Ishikawa (cell line): ENCODE measurements around the gene PILRB.

Source experiments
- CEBPB ChIP-seq: IDR thresholded peaks from 2 replicates; pipeline ENCODE4 v1.6.1; 2012
- CREB1 ChIP-seq: IDR thresholded peaks from 2 replicates; pipeline ENCODE4 v1.6.1; 2012; ENCODE audit warnings: low read depth
- EGR1 ChIP-seq: IDR thresholded peaks from 2 replicates; pipeline ENCODE4 v1.6.1; 2012
- EP300 ChIP-seq: IDR thresholded peaks from 2 replicates; pipeline ENCODE4 v1.6.1; 2012; ENCODE audit warnings: borderline replicate concordance
- FOXM1 ChIP-seq: IDR thresholded peaks from 2 replicates; pipeline ENCODE4 v1.6.1; 2012; ENCODE audit warnings: low read depth, borderline replicate concordance
- MAX ChIP-seq: IDR thresholded peaks from 2 replicates; pipeline ENCODE4 v1.6.1; 2012
- NFIC ChIP-seq: IDR thresholded peaks from 2 replicates; pipeline ENCODE4 v1.6.1; 2012
- RAD21 ChIP-seq: IDR thresholded peaks from 2 replicates; pipeline ENCODE4 v1.6.1; 2012; ENCODE audit warnings: low read depth
- TAF1 ChIP-seq: IDR thresholded peaks from 2 replicates; pipeline ENCODE4 v1.6.1; 2012; ENCODE audit warnings: low read depth, mild to moderate bottlenecking
- TCF12 ChIP-seq: IDR thresholded peaks from 2 replicates; pipeline ENCODE4 v1.6.1; 2012; ENCODE audit warnings: low read depth
- TEAD4 ChIP-seq: IDR thresholded peaks from 2 replicates; pipeline ENCODE4 v1.6.1; 2012
- YY1 ChIP-seq: IDR thresholded peaks from 2 replicates; pipeline ENCODE4 v1.6.1; 2012; ENCODE audit warnings: low read depth
- ZBTB7A ChIP-seq: IDR thresholded peaks from 2 replicates; pipeline ENCODE4 v1.6.1; 2012; ENCODE audit warnings: low read depth
- TF ChIP-seq, protein P1 (sequence below): IDR thresholded peaks from 2 replicates; pipeline ENCODE4 v1.6.1; 2012
- TF ChIP-seq, protein P2 (sequence below): IDR thresholded peaks from 2 replicates; pipeline ENCODE4 v1.6.1; 2012; ENCODE audit warnings: low read depth, mild to moderate bottlenecking

Gene PILRB

GRCh38 chr7:100358027-100358856 is at the start of gene PILRB:
Gene PILRB, plus strand, starts transcription at chr7:100358117. Its CDS starts 186 bp downstream, at chr7:100358303.
- TF ChIP-seq ZBTB7A (no peak), TCF12 (no peak), YY1 (no peak), MAX (no peak), CEBPB (no peak), RAD21 (no peak), CREB1 (no peak), FOXM1 (no peak), TEAD4 (no peak), EGR1 (no peak), EP300 (no peak), TAF1 (no peak), NFIC (no peak)
- TF ChIP-seq, protein P1, sequence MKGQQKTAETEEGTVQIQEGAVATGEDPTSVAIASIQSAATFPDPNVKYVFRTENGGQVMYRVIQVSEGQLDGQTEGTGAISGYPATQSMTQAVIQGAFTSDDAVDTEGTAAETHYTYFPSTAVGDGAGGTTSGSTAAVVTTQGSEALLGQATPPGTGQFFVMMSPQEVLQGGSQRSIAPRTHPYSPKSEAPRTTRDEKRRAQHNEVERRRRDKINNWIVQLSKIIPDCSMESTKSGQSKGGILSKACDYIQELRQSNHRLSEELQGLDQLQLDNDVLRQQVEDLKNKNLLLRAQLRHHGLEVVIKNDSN, result no peak
- TF ChIP-seq, protein P2, sequence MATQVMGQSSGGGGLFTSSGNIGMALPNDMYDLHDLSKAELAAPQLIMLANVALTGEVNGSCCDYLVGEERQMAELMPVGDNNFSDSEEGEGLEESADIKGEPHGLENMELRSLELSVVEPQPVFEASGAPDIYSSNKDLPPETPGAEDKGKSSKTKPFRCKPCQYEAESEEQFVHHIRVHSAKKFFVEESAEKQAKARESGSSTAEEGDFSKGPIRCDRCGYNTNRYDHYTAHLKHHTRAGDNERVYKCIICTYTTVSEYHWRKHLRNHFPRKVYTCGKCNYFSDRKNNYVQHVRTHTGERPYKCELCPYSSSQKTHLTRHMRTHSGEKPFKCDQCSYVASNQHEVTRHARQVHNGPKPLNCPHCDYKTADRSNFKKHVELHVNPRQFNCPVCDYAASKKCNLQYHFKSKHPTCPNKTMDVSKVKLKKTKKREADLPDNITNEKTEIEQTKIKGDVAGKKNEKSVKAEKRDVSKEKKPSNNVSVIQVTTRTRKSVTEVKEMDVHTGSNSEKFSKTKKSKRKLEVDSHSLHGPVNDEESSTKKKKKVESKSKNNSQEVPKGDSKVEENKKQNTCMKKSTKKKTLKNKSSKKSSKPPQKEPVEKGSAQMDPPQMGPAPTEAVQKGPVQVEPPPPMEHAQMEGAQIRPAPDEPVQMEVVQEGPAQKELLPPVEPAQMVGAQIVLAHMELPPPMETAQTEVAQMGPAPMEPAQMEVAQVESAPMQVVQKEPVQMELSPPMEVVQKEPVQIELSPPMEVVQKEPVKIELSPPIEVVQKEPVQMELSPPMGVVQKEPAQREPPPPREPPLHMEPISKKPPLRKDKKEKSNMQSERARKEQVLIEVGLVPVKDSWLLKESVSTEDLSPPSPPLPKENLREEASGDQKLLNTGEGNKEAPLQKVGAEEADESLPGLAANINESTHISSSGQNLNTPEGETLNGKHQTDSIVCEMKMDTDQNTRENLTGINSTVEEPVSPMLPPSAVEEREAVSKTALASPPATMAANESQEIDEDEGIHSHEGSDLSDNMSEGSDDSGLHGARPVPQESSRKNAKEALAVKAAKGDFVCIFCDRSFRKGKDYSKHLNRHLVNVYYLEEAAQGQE, result no peak

- peak; percentile 48; the same call in 1 of the 2 replicates for TF ChIP-seq TCF12
- TF ChIP-seq TEAD4, result peak; percentile 44; the same call in 1 of the 2 replicates
- TF ChIP-seq NFIC, result 0 out of 2 replicates have a peak, but pooled peaks have one; percentile 14
- TF ChIP-seq YY1, result peak; percentile 6; the same call in 1 of the 2 replicates
- TF ChIP-seq MAX, result peak; percentile 75
- TF ChIP-seq TAF1, result peak; percentile 78; the same call in 1 of the 2 replicates
- peak; percentile 75; the same call in 1 of the 2 replicates for TF ChIP-seq CREB1
- TF ChIP-seq FOXM1, result peak; percentile 50; the same call in 1 of the 2 replicates
- TF ChIP-seq EP300, result peak; percentile 26; the same call in 1 of the 2 replicates
These were observed 22.1 kb upstream of the PILRB start for GRCh38 chr7:100335566-100336466.

DNA sequence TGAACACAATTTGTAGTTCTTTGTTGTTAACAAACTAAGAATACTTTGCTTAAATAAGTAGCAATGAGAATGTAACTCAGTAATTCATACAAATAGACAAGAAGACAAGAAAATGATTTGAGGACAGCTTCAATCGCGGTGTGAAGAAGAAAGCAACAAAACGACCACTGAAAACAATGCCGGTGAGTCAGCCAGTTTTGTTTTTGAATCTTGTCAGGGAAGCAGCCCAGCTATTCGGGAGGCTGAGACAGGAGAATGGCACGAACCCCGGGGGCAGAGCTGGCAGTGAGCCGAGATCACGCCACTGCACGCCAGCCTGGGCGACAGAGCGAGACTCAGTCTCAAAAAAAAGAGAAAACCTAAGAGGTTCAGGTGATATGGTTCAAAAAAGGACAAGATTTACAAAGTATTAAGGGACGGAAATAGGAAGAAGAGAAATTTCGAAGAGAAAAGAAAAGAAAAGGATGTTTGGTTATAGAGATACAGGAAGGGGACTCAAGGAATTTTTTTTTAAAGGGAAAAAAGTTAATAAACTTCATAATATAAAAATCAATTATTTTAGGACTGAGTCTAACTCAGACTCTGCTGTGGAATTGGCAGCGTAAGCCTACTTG is 19.7 kb upstream of the PILRB start:
- TF ChIP-seq EP300 (peak; percentile 31; the same call in 1 of the 2 replicates), NFIC (peak; percentile 69), TEAD4 (0 out of 2 replicates have a peak, but pooled peaks have one; percentile 23)

- TF ChIP-seq ZBTB7A (no peak), TEAD4 (no peak), YY1 (no peak), CEBPB (no peak), TAF1 (no peak), FOXM1 (no peak), EGR1 (no peak)
- TF ChIP-seq, protein P1, result no peak
These were observed 15.2 kb upstream of the PILRB start for GRCh38 chr7:100342765-100343164.

DNA sequence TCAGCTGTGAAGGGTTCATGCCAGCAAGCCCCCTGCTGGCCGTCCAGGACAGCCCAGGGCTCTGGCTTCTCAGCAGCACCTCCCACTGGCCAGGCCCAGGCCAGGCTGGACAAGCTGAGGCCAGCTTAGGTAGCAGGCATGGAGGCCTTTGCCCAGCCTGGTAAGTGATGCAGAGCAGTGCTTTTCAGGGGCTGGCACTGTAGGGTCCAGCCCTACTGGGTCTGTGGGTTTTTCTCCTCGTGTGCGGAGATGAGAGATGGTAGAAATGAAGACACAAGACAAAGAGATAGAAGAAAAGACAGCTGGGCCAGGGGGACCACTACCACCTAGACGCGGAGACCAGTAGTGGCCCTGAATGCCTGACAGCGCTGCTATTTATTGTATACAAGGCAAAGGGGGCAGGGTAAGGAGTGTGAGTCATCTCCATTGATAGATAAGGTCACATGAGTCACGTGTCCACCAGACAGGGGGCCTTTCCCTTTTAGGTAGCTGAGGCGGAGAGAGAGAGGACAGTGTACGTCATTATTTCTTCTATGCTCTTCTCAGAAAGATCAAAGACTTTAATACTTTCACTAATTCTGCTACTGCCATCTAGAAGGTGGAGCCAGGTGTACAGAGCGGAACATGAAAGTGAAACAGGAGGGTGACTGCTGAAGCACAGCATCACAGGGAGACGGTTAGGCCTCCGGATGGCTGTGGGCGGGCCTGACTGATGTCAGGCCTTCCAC is 13.2 kb upstream of the PILRB start:
- TF ChIP-seq, protein P1, result peak; percentile 82

- peak; percentile 50 for TF ChIP-seq RAD21
These were observed 12.6 kb upstream of the PILRB start for GRCh38 chr7:100345288-100345672.
